Globus pallidus (tissue), 1 donor: ENCODE results near the gene ZMYND8.
"Not testable (repeated sequence)": the region's sequence is repeated elsewhere in the genome, so short reads cannot be mapped to it uniquely, and the experiment has no call there.

Experiments
- DNase-seq: peaks from one replicate; pipeline ENCODE4 v3.0.0-alpha.2; 2015; ENCODE audit warnings: low spot score

The ZMYND8 gene

GRCh38 chr20:47224300-47224791 is 132.2 kb downstream of the ZMYND8 start:
- DNase-seq, result no peak

- DNase-seq, result no peak
Observed at GRCh38 chr20:47223896-47224295, 132.6 kb downstream of the ZMYND8 start.

- DNase-seq, result no peak
Observed at GRCh38 chr20:47222468-47223119, 133.9 kb downstream of the ZMYND8 start.

- no peak for DNase-seq
Observed at GRCh38 chr20:47221036-47221625, 135.4 kb downstream of the ZMYND8 start.

DNA sequence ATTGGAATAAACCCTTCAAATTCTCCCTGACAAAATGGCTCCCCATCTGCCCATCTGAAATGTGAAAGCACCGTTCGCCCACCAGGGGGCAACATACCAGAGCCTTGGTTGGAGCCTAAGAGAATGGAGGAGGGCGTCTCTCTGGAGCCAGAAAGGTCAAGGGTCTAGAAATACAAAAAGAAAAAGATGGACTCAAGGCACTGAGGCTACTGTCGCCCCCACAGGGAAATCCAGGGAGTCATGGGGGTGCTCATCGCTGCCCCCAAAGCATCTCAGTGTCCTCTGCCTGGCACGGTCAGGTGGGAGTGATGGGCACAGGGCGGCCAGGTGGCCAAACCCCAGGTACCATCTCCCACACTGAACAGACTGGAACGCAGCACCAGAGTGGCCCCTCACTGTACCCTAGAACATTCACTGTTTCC is 136.3 kb downstream of the ZMYND8 start:
- DNase-seq, result no peak

DNA sequence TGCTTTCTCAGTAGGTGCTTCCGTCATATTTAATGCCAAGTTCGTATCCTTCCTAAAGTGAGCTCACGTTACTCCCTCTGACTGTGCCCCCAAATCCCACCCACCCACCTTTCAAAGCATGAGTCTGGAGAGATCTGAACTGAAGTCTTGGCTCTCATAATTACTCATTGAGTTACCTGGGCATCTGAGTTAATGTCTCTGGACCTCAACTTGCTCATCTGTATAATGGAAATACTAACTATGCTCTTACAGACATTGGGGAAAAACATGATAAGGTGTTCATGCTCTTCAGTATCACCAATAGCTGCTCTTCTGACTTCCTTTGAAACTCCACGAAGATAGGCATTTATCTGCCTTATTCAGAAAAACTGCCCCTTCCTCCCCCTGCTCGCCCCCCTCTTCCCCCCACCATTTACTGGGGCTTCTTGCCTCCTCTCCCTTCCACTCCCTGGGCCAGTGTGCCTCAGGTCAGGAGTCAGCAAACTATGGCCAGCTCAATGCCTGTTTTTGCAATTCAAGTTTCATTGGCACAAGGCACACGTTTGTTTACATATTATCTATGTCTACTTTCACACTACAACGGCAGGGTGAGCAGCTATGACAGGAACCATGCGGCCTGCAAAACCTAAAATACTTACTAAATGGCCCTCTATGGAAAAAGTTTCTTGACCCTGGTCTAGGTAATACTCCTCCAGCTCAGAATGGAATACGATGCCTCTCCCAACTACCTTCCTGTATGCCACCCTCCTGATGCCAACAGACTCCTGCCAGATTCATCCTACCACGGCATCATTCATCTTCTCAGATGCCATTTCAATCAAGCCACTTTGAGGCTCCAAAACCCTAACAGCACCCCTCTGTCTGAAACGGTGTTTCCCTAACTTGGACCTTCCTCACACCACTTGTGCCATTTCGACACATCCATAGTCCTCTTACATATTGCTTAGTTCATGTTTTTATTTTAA is 138.7 kb downstream of the ZMYND8 start:
- DNase-seq, result no peak

- no peak for DNase-seq
Observed at GRCh38 chr20:47216819-47217410, 139.6 kb downstream of the ZMYND8 start.

GRCh38 chr20:47215653-47216397 is 140.7 kb downstream of the ZMYND8 start:
- DNase-seq, result no peak

GRCh38 chr20:47213966-47214365 is 142.5 kb downstream of the ZMYND8 start:
- no peak for DNase-seq

GRCh38 chr20:47212606-47213207 is 143.8 kb downstream of the ZMYND8 start:
- DNase-seq, result no peak

DNA sequence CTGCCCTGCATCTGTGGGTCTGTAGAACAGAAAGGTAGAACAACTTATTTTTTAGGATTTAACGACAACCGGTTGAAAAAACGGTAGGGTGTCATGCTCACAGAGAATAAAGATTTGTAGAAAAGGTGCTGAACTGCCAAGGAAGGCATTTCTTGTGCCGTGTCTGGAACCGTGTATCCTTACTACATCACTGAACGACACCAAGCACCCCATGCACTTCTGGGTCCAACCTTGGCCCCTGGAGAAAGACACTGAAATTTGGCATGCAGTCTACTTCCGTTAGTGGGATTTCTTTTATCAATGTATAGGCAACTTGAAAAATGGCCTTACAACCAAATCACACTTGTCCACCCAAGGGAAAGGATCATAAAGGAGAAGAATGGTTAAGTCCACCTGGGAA is 145.5 kb downstream of the ZMYND8 start:
- DNase-seq, result no peak

DNA sequence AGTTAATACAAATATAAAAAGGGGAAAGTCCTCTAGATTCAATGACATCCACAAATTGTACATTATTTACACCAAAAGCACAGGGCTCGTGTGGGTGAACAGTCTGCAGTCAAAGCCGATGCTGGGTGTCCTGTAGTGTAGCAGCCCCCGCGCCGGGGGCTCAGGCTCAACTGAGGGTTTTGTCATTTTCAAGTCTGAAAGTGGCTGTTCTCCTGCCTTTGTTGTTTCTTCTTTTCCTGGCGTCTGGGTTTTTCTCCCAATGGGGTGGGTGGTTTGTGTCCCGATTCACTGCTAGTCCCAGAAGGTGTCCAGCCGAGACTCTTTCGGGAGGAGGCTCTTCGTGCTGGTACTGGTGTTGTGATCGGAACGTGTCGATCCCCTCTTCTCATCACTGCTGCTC is 146.0 kb downstream of the ZMYND8 start:
- DNase-seq, result no peak

DNA sequence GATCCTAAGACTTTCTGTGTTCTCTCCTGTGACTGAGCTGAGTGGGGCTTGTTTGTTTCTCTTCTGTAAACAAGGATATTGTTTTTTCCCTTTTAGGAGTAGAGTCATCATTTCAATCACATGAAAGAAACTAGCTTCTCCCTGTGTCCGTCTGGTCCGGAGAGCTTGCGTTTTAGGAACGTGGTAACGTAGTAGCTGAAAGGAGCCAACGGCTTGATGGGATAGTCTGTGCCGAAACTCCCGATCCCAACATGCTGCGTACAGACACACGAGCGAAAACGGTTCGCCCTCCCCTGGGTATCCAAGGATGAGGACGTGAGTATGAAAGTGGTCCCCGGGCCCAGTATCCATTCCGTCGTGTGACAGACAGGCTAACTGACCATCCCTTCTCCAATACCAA is 146.5 kb downstream of the ZMYND8 start:
- DNase-seq, result no peak

DNA sequence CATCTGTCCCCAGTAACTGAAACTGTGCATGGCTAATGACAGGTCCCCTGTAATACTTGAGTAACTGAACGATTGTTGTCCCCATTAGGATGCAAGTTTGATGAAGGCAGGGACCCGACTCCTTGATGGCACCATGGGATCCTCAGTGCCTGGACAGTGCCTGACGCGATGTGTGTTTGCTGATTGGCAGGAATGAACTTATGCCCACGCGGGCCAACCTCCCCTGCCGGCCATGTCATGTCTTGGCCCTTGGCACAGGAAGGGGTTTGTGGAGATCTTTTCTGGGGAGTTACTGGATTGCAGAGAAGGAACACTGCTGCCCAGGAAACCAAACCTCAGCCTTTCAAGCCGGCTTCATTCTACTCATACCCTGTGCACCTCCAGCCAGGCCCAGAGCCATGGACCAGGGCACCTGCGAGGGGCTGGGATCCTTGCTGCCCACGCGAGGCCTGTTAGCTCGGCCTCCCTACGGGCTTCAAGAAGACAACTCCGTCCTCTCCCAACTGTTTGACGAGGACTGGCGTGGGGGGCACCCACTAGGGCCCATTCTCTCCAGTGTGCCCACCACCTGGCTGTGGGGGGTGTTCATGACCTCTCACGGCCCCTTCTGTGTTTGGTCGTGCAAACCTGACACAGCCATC is 147.8 kb downstream of the ZMYND8 start:
- DNase-seq, result no peak

GRCh38 chr20:47206962-47207641 is 149.4 kb downstream of the ZMYND8 start:
- no peak for DNase-seq

GRCh38 chr20:47206552-47206951 is 149.9 kb downstream of the ZMYND8 start:
- DNase-seq, result not testable (repeated sequence)

DNA sequence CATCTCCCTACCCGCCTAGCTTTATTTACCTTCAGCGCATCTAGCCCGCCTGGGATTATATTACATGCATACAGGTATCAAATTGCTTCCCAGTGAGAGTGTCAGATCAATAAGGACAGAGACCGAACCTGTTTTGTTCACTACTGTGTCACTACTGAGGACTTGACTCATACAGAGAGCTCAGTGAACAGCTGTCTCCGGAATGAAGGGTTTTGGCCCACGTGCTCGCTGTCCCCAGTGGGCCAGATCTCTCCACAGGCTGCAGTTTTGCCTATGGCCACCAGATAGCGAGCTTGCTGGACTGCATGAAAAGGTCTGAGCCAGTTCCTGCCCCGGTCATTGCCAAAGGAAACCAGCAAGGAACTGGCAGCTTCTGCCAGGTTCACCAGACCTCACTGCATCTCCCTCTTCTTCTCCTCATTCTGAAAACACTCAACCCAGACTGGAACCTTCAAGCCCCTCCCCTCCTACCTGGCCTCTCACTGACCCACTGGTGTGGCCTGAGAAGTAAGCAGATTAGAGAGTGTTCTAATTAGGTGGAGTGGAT is 150.8 kb downstream of the ZMYND8 start:
- DNase-seq, result peak; percentile 11

GRCh38 chr20:47204850-47205122 is 151.7 kb downstream of the ZMYND8 start:
- not testable (repeated sequence) for DNase-seq

DNA sequence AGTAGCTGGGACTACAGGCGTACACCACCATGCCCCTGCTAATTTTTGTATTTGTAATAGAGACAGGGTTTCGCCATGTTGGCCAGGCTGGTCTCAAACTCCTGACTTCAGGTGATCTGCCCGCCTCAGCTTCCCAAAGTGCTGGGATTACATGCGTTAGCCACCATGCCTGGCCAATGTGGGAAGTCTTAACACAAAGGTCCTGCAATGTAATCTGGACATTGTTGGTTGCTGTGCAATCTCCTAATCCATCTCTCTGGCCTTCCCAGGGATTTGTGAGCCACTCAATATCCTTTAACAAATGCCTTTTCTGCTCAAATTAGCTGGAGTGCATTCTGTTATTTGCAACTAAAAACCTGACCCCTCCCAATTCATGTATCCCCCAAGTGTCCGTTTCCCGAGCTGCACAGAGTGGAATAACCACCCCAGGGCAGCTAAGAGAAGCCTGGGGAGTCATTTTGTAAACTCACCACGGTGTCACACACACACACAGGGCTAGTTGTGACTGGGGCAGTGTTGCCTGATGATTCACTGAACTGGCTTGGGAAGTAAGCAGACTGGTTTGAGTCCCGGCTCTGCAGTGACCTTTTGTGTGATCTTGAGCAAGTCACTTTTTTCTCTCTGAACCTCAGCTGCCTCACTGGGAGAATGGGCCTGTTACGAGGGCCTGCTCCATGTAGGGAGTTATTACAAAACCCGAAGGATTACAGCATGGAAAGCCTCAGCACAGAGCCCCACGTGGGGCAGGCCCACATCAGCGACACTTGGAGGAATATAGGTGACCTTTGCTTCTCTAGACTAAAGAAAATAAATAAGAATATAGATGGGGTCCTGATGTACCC is 152.3 kb downstream of the ZMYND8 start:
- no peak for DNase-seq
